AG10803 (cell line): ENCODE data around the gene MST1R.
"Not testable (repeated sequence)": the region's sequence is repeated elsewhere in the genome, so short reads cannot be mapped to it uniquely, and the experiment has no call there.

Experiments used
- DNase-seq: peaks from one replicate; pipeline ENCODE4 v3.0.0; 2010; ENCODE audit warnings: low read depth
- H3K4me3 ChIP-seq: 2 replicates; pipeline ENCODE4 v1.5.1; 2011; ENCODE audit warnings: mild to moderate bottlenecking, low read length, control low read depth
- TF ChIP-seq, protein P1 (sequence below): conservative IDR thresholded peaks from 2 replicates; pipeline ENCODE4 v1.5.1; 2011; ENCODE audit warnings: mild to moderate bottlenecking, low read length, control low read depth, inconsistent platforms

Gene MST1R

DNA sequence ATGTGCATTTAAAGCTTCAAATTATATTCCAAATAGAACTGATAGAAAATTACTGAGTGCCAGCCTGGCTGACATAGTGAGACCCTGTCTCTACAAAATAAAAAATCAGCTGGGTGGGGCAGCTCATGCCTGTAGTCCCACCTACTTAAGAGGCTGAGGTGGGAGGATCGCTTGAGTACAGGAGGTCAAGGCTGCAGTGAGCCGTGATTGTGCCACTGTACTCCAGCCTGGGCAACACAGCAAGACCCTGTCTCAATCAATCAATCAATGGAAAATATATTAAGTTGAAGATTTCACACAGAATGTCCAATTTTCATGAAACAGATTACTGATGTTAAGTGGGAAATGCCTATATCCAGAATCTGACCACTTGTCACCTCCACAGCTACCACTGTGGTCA is 21.8 kb upstream of the MST1R start:
- TF ChIP-seq, protein P1, sequence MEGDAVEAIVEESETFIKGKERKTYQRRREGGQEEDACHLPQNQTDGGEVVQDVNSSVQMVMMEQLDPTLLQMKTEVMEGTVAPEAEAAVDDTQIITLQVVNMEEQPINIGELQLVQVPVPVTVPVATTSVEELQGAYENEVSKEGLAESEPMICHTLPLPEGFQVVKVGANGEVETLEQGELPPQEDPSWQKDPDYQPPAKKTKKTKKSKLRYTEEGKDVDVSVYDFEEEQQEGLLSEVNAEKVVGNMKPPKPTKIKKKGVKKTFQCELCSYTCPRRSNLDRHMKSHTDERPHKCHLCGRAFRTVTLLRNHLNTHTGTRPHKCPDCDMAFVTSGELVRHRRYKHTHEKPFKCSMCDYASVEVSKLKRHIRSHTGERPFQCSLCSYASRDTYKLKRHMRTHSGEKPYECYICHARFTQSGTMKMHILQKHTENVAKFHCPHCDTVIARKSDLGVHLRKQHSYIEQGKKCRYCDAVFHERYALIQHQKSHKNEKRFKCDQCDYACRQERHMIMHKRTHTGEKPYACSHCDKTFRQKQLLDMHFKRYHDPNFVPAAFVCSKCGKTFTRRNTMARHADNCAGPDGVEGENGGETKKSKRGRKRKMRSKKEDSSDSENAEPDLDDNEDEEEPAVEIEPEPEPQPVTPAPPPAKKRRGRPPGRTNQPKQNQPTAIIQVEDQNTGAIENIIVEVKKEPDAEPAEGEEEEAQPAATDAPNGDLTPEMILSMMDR = no peak
- no peak for DNase-seq
- H3K4me3 ChIP-seq = no peak overlapping the region

DNA sequence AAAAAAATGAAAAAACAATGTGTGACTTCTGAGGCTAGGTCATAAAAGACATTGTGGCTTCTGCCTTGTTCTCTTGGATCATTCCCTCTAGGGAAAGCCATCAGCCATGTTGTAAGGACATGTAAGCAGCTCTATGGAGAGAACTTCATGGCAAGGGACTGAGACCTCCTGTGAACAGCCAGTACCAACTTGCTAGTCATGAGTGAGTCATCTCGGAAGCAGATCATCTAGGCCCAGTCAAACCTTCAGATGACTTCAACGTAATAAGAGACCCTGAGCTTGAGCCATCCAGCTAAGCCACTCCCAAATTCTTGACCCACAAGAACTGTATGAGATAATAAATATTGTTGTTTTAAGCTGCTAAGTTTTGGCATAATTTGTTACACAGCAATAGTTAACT is 21.0 kb upstream of the MST1R start:
- TF ChIP-seq, protein P1 = no peak
- peak; percentile 57 for DNase-seq
- H3K4me3 ChIP-seq = no peak overlapping the region

DNA sequence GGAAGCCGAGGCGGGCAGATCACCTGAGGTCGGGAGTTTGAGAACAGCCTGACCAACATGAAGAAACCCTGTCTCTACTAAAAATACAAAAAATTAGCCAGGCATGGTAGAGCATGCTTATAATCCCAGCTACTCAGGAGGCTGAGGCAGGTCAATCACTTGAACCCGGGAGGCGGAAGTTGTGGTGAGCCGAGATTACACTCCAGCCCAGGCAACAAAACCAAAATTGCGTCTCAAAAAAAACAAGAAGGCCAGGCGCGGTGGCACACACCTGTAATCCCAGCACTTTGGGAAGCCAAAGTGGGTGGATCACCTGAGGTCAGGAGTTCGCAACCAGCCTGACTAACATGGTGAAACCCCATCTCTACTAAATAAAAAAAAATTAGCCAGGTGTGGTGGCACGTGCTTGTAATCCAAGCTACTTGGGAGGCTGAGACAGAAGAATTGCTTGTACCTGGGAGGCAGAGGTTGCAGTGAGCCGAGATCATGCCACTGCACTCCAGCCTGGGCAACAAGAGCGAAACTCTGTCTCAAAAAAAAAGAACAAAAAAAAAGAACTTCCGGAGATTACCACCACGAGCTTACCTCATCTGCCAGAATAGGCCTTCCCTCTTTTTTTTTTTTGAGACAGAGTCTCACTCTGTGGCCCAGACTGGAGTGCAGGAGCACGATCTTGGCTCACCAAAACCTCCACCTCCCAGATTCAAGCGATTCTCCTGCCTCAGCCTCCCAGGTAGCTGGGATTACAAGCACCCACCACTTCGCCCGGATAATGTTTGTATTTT is 14.3 kb upstream of the MST1R start:
- not testable (repeated sequence) for DNase-seq, H3K4me3 ChIP-seq

DNA sequence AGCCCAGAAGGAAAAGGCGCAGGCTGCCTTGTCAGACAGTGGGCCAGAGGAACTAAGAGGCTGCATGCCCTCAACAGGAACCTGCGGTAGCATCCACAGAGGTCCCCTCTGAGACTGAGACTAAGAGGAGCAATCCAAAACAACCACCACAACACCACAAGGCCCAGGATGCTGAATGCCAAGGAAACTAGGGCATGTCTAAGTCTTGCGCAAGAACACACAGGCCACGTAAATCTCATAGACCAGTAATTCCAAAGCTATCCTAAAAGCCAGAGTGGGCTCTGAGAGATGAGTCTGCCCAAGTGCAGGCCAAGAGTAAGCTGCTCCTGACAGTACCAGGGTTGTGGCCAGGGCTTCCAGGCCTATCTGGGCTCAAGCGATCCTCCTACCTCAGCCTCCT is 13.0 kb upstream of the MST1R start:
- TF ChIP-seq, protein P1 = no peak
- H3K4me3 ChIP-seq = no peak overlapping the region
- peak; percentile 83 for DNase-seq

DNA sequence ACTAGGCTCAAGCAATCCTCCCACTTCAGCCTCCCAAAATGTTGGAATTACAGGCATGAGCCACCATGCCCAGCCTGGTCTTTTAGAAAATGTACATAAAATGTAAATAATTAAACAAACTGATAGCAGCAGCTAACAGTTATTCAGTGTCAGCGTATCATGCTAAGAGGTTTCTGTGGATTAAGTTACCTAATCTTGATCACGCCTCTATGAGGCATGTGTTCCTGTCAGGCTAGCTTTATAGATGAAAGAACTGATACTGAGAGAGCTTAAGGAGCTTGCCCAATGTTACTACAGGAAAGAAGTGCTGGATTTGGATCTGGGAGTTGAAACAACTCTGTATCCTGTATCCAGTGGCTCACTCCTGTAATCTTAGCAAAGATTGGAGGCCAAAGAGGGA is 11.2 kb upstream of the MST1R start:
- TF ChIP-seq, protein P1 = no peak
- H3K4me3 ChIP-seq = no peak overlapping the region
- no peak for DNase-seq

DNA sequence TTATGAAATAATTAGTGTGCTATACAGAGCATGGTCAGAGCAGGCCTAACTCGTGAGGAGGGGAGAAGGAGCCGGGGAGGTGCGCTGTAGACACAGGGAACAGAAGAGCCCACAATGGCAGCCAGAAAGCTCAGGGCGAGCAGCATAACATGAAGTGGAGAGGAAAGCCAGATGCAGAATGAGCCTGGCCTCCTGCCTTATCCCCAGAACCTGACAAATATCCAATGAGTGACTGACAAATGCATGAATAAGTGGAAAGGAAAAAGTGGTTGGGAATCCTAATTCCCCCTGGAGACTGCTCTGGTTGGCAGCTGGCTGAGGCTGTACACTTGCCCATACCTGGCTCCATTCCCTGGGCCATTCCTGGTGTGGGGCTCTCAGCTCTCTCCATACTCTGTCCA is 9.2 kb upstream of the MST1R start:
- TF ChIP-seq, protein P1 = no peak
- DNase-seq = no peak
- H3K4me3 ChIP-seq = no peak overlapping the region

DNA sequence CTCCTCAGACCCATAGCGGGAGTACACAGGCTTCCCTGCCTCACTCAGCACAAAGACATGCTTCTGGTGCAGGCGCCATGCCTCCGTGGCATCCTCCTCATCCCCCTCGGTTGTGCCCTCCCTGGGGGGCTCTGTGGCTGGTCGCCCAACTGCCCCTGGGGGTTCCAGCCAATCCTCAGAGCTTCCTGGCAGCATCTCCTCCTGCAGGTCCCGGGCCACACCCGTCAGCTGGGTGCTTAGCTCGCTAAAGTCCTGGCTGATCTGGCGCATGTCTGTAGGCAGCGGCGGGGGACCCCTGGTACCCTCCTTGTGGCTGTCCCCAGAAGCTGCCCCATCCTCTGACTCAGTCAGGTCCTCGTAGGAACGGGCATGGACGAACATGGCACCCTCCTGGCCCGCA is 7.9 kb upstream of the MST1R start:
- H3K4me3 ChIP-seq = no peak overlapping the region
- no peak for DNase-seq
- TF ChIP-seq, protein P1 = no peak

DNA sequence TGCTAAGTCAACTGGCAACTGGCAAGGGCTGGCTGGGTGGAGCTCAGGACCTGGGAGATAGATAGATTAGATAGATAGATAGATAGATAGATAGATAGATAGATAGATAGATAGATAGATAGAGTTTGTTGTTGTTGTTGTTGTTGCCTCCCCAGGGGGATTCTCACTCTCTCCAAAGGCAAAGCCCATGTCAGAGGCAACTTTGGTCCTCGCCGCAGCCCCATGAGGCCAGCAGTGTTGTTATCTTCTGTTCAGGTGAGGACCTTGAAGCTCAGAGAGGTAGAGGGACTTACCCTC is 7.4 kb upstream of the MST1R start:
- TF ChIP-seq, protein P1 = no peak
- no peak for DNase-seq

More for the DNA sequence above, 7.4 kb upstream of the MST1R start:
- H3K4me3 ChIP-seq = no peak overlapping the region
